MCF 10A (cell line): Measurements from ENCODE around the gene SPRR2E. TPM values are rescaled to one million over a fixed set of nuclear protein-coding genes. Genes with fewer than 3 reads are reported as not detected.
A peak's percentile ranks its signal among the peaks of the same experiment; 100 is the strongest.

Experiments
- Bru-seq: library from RNA; stranded (reverse); fragments of 400-500 nt; gene quantifications from one replicate; lab custom pipeline; 2021; lab: Mats Ljungman, UMichigan
- BruChase-seq, 2 experiments: library from RNA; stranded (reverse); fragments of 400-500 nt; gene quantifications; one replicate each; lab custom pipeline; 2021; lab: Mats Ljungman, UMichigan
- BruUV-seq: library from RNA; stranded (reverse); fragments of 400-500 nt; replicated peaks from 2 replicates; lab custom pipeline; 2021; lab: Mats Ljungman, UMichigan
- CTCF ChIA-PET: fragments of 300-600 bp; sonication (Branson Sonifier 250); formaldehyde crosslinking; extraction: SDS; loops from one replicate; lab custom pipeline; 2021; ENCODE audit warnings: antibody characterized with exemption, inconsistent platforms; lab: Yijun Ruan, JAX
- POLR2A ChIA-PET: fragments of 300-600, 350-650 bp; sonication (Branson Sonifier 250); formaldehyde crosslinking; extraction: SDS; loops from one replicate; lab custom pipeline; 2020; ENCODE audit warnings: antibody characterized with exemption, inconsistent platforms; lab: Yijun Ruan, JAX
- DNase-seq: peaks from one replicate; pipeline ENCODE4 v3.0.0-alpha.2; 2018; ENCODE audit not compliant: unreplicated experiment
- H3K27ac Mint-ChIP-seq: one replicate; pipeline ENCODE4 v1.8.0; 2022; ENCODE audit warnings: mild to moderate bottlenecking, low read depth, mixed read lengths; ENCODE audit not compliant: unreplicated experiment
- H3K27me3 Mint-ChIP-seq: one replicate; pipeline ENCODE4 v1.8.0; 2022; ENCODE audit warnings: mixed read lengths; ENCODE audit not compliant: insufficient read depth, unreplicated experiment
- H3K36me3 Mint-ChIP-seq: one replicate; pipeline ENCODE4 v1.8.0; 2022; ENCODE audit warnings: mild to moderate bottlenecking, moderate library complexity, mixed read lengths; ENCODE audit not compliant: insufficient read depth, unreplicated experiment
- H3K4me1 Mint-ChIP-seq: one replicate; pipeline ENCODE4 v1.8.0; 2022; ENCODE audit warnings: mixed read lengths; ENCODE audit not compliant: insufficient read depth, unreplicated experiment
- H3K4me3 Mint-ChIP-seq: one replicate; pipeline ENCODE4 v1.8.0; 2022; ENCODE audit warnings: mild to moderate bottlenecking, moderate library complexity, mixed read lengths; ENCODE audit not compliant: unreplicated experiment
- H3K9me3 Mint-ChIP-seq: one replicate; pipeline ENCODE4 v1.8.0; 2022; ENCODE audit warnings: mixed read lengths; ENCODE audit not compliant: unreplicated experiment
- intact Hi-C: fragments of 100-400 bp; cut with micrococcal nuclease; formaldehyde crosslinking; loops from 2 replicates; pipeline ENCODE4 v1.14.1; 2022
- long read RNA-seq: library from polyadenylated mRNA; stranded (forward); transcript quantifications from one replicate; pipeline ENCODE4 v2.0.0, GENCODE V29; 2022
- total RNA-seq: library from RNA; stranded (reverse); gene quantifications from 2 replicates; pipeline ENCODE4 v1.2.3, GENCODE V29; 2022
- TF ChIP-seq, protein P1 (sequence below): fragments of 200-600 bp; IDR thresholded peaks from one replicate; pipeline ENCODE4 v1.8.0; 2022; ENCODE audit warnings: antibody characterized with exemption, mild to moderate bottlenecking; ENCODE audit not compliant: unreplicated experiment

The SPRR2E gene
- total RNA-seq (not detected in 2 replicates), Bru-seq, nascent RNA (percentile 13 among the genes with signal in this experiment), BruChase-seq, experiment 1, labeled RNA remaining after a 6-hour chase (percentile 10 among the genes with signal in this experiment), BruChase-seq, experiment 2, labeled RNA remaining after a 2-hour chase (percentile 7 among the genes with signal in this experiment)
- long read RNA-seq, partial matches to known transcripts, result 2 of 2 reads
- long read RNA-seq, other reads (novel, unspliced or antisense), result 0 of 2 reads

DNA sequence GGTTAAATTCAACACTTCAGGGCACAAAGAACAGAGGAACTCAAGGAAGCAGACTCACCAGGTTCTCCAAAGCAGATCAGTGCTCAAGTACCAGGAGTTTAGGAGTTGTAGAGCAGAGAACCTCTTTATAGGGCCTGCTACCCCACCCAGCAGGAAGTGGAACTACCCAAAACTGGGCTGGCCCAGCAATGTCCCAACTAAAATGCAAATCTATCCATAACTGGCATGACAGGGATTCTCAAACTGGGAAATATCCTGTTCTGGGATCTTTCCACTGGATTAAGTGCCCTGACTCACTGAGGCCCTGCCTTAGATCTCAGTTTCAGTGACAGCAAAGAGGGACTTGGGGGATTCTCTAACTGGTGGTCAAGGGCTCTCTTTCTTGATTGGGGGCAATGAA lies at the start of gene SPRR2E:
TSS of gene SPRR2E (minus strand) at position 101 of the 400 bp plus-strand sequence. CDS start 775 bp downstream, outside the sequence.
- DNase-seq, result no peak
- Mint-ChIP-seq H3K27me3 (no peaks in the 10 kb centered on the region), H3K4me3 (no peak within 1 kb of the TSS), H3K36me3 (no peaks in the 10 kb centered on the region), H3K27ac (no peak within 1 kb of the TSS), H3K9me3 (no peaks in the 10 kb centered on the region), H3K4me1 (peaks cover 13% of the 10 kb centered on the region)
- POLR2A ChIA-PET, result interaction anchor here (1.4 kb wide), 1 partner anchor 23 kb away, joined by 9 read pairs; the partner anchor contains the start of gene SPRR2B
- no TSS peak for BruUV-seq
- intact Hi-C loops, result no loop called here
- CTCF ChIA-PET, result no interaction called here
- TF ChIP-seq, protein P1, sequence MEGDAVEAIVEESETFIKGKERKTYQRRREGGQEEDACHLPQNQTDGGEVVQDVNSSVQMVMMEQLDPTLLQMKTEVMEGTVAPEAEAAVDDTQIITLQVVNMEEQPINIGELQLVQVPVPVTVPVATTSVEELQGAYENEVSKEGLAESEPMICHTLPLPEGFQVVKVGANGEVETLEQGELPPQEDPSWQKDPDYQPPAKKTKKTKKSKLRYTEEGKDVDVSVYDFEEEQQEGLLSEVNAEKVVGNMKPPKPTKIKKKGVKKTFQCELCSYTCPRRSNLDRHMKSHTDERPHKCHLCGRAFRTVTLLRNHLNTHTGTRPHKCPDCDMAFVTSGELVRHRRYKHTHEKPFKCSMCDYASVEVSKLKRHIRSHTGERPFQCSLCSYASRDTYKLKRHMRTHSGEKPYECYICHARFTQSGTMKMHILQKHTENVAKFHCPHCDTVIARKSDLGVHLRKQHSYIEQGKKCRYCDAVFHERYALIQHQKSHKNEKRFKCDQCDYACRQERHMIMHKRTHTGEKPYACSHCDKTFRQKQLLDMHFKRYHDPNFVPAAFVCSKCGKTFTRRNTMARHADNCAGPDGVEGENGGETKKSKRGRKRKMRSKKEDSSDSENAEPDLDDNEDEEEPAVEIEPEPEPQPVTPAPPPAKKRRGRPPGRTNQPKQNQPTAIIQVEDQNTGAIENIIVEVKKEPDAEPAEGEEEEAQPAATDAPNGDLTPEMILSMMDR, result no peak

DNA sequence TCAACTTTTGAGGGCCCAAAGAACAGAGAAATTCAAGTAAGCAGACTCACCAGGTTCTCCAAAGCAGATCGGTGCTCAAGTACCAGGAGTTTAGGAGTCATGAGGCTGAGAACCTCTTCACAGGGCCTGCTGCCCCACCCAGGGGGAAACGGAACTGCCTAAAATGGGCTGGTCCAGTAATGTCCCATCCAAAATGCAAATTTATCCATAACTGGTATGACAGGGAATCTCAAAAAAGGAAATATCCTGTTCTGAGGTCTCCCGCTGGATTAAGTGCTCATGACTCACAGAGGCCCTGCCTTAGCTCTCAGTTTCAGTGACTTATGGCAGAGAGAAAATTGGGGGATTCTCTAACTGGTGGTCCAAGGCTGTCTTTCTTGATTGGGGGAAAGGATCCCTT lies 47.1 kb upstream of the SPRR2E start:
- Mint-ChIP-seq H3K4me3 (no peak overlapping the region), H3K27ac (no peak overlapping the region), H3K27me3 (no peaks in the 10 kb centered on the region), H3K9me3 (no peaks in the 10 kb centered on the region), H3K4me1 (no peaks in the 10 kb centered on the region), H3K36me3 (no peaks in the 10 kb centered on the region)
- TF ChIP-seq, protein P1, result no peak
- CTCF ChIA-PET, result interaction anchor here (0.9 kb wide), 1 partner anchor 68 kb away, joined by 3 read pairs; no protein-coding TSS in a partner anchor
- no peak for DNase-seq
- no TSS peak for BruUV-seq
- POLR2A ChIA-PET, result interaction anchor here (0.7 kb wide), 1 partner anchor 92 kb away, joined by 4 read pairs; no protein-coding TSS in a partner anchor
- intact Hi-C loops, result no loop called here

DNA sequence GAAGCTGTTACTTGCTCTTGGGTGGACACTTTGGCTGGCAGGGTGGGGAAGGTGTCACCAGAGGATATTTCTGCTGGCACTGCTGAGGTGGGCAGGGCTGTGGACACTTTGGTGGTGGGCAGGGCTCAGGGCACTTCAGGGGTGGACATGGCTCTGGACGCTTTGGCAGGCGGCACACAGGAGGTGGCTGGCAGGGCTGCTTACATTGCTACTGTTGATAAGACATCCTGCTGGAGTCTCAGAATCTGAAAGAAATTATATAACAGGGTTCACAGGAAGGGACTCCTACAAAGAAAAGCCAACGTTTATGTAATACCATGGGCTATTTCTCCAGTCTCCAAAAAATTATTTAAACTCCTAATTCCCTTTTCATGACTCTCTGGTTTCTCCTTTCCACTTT lies 46.2 kb upstream of the SPRR2E start:
- no peaks in the 10 kb centered on the region for H3K4me1 Mint-ChIP-seq
- H3K36me3 Mint-ChIP-seq, result no peaks in the 10 kb centered on the region
- ChIA-PET POLR2A (interaction anchor here (0.7 kb wide), 1 partner anchor 1194 kb away, joined by 3 read pairs; no protein-coding TSS in a partner anchor), CTCF (interaction anchor here (0.9 kb wide), 2 partner anchors 52 to 68 kb away, joined by 3 to 4 read pairs; no protein-coding TSS in a partner anchor)
- no peak for DNase-seq
- no peaks in the 10 kb centered on the region for H3K27me3 Mint-ChIP-seq
- no peak overlapping the region for H3K4me3 Mint-ChIP-seq
- no peak overlapping the region for H3K27ac Mint-ChIP-seq
- TF ChIP-seq, protein P1, result no peak
- no peaks in the 10 kb centered on the region for H3K9me3 Mint-ChIP-seq
- intact Hi-C loops, result no loop called here
- BruUV-seq, result no TSS peak

DNA sequence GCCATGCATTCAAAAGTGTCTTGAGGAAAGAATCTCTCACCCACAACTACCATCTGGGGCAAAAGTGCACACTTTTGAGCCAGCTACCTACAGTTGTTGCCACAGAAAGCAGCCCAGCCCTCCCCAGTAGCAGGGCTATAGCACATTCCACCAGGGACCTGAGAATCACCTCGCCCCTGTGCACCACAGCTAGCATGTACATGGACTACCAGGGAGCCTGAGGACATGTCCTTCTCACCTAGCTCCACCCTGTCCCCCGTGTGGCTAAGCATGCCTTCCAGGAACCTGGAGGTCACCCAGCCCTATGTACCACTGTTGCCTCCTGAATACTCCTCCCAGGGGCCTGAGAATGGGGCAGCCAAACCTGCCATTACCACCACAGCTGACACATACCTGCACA lies 39.4 kb upstream of the SPRR2E start:
- no peak for DNase-seq
- intact Hi-C loops, result no loop called here
- Mint-ChIP-seq H3K4me1 (peaks cover 18% of the 10 kb centered on the region), H3K27me3 (no peaks in the 10 kb centered on the region), H3K36me3 (no peaks in the 10 kb centered on the region), H3K27ac (no peak overlapping the region), H3K9me3 (no peaks in the 10 kb centered on the region), H3K4me3 (no peak overlapping the region)
- TF ChIP-seq, protein P1, result no peak
- ChIA-PET CTCF (interaction anchor here (0.8 kb wide), 1 partner anchor 11 kb away, joined by 3 read pairs; no protein-coding TSS in a partner anchor), POLR2A (interaction anchor here (0.7 kb wide), 1 partner anchor 23 kb away, joined by 3 read pairs; no protein-coding TSS in a partner anchor)
- no TSS peak for BruUV-seq
